Measurements from ENCODE around the gene SUSD3. TPM values are rescaled to one million over a fixed set of nuclear protein-coding genes. Genes with fewer than 3 reads are reported as not detected.

Gene SUSD3
- total and polyA plus RNA-seq, 2 donors (not counting 3 experiments of a cell fraction or from before 2014, with no cell fraction given), result not detected

- Histone ChIP-seq H3K9me1 (replicated peaks; ENCODE audit: control insufficient read depth, extremely low read depth, insufficient read depth, low read length) (no peaks in the 10 kb centered on the region), H4K20me1 (replicated peaks; ENCODE audit: control insufficient read depth, extremely low read depth, insufficient read depth, low read length) (no peaks in the 10 kb centered on the region), H3K4me2 (ENCODE audit: insufficient read depth, low read length) (no peak overlapping the region), H3K4me1 (ENCODE audit: control insufficient read depth, extremely low read depth, insufficient read depth, low read length) (peaks cover 55% of the 10 kb centered on the region), H3K9ac (replicated peaks; ENCODE audit: extremely low read depth, insufficient read depth, low read length) (no peak overlapping the region), H2AFZ (ENCODE audit: low read depth, low read length) (no peak overlapping the region), H3K27me3 (ENCODE audit: control insufficient read depth in 2 of 2, insufficient read depth in 2 of 2, low read length in 2 of 2) (no peaks in the 10 kb centered on the region), H3K36me3 (ENCODE audit: control insufficient read depth in 2 of 2, extremely low read depth in 1 of 2, insufficient read depth in 2 of 2, low read length in 2 of 2) (peaks cover 0 to 11% of the 10 kb centered on the region in 2 experiments), H3K27ac (ENCODE audit: insufficient read depth, low read depth, low read length) (peak overlapping the region; percentile 31), H3K4me3 (replicated peaks in 1 of 3; ENCODE audit: insufficient read depth in 1 of 3, low read depth in 1 of 3, low read length in 3 of 3) (no peak overlapping the region), H3K79me2 (ENCODE audit: control insufficient read depth, insufficient read depth, low read length) (peaks cover 13% of the 10 kb centered on the region), H3K9me3 (replicated peaks; ENCODE audit: control insufficient read depth, insufficient read depth, low read length) (no peaks in the 10 kb centered on the region)
- dilution Hi-C loops (cut with MboI; ENCODE audit: extremely low pct_ligation_motif_present, low sequenced_read_pairs) (no loop called here), intact Hi-C loops (cut with micrococcal nuclease) (no loop called here)
- no peak for DNase-seq (ENCODE audit: low read depth, low spot score)
- CTCF ChIA-PET, result interaction anchor here (1.0 to 5.7 kb wide), 2 partner anchors 18 to 121 kb away, joined by 3 to 52 read pairs; no protein-coding TSS in a partner anchor
- no TSS peak for BruUV-seq (replicated peaks)
- POLR2A ChIA-PET, result no interaction called here
- FAIRE-seq, result no peak
- TF ChIP-seq JUN (IDR thresholded peaks at IDR 0.05; ENCODE audit: borderline replicate concordance, insufficient read depth, insufficient read length, low read depth) (no peak), MAX (IDR thresholded peaks at IDR 0.05; ENCODE audit: insufficient read depth, insufficient read length) (no peak), POLR2A (IDR thresholded peaks at IDR 0.05; ENCODE audit: low read depth, low read length) (no peak), POLR2AphosphoS5 (IDR thresholded peaks at IDR 0.05; ENCODE audit: insufficient read depth, low read depth, low read length) (no peak), EZH2 (IDR thresholded peaks at IDR 0.05; ENCODE audit: borderline replicate concordance, low read depth, low read length, severe bottlenecking) (no peak), GATA2 (IDR thresholded peaks at IDR 0.05; ENCODE audit: insufficient read depth, insufficient read length, low read depth, low read length) (no peak), FOS (IDR thresholded peaks at IDR 0.05; ENCODE audit: borderline replicate concordance, insufficient read depth, low read length) (no peak), CTCF (IDR thresholded peaks at IDR 0.05; ENCODE audit: extremely low read depth in 1 of 2, insufficient read depth in 1 of 2, low read depth in 1 of 2, low read length in 2 of 2) (no peak), MYC (IDR thresholded peaks at IDR 0.05; ENCODE audit: low read depth, low read length) (no peak)
Measured at GRCh38 chr9:93127395-93127911, 69.0 kb downstream of the SUSD3 start.

Measured in endothelial cell of umbilical vein (primary cell).